Fibroblast of the aortic adventitia (primary cell): ENCODE measurements around the gene HNRNPC. TPM values are rescaled to one million over a fixed set of nuclear protein-coding genes. Genes with fewer than 3 reads are reported as not detected.
"Not testable (repeated sequence)": the region's sequence is repeated elsewhere in the genome, so short reads cannot be mapped to it uniquely, and the experiment has no call there.

ENCODE experiments used
- DNase-seq: peaks from one replicate; pipeline ENCODE4 v3.0.0-alpha.2; 2010; ENCODE audit warnings: low read depth
- H3K4me3 ChIP-seq: 2 replicates; pipeline ENCODE4 v1.5.1; 2011; ENCODE audit warnings: low read depth, mild to moderate bottlenecking, control low read depth, low read length, moderate library complexity
- CTCF ChIP-seq: IDR thresholded peaks from 2 replicates; pipeline ENCODE4 v1.5.1; 2011; ENCODE audit warnings: mild to moderate bottlenecking, low read length, control low read depth, inconsistent platforms; ENCODE audit not compliant: insufficient read depth
- total RNA-seq: library from RNA; depleted of rRNA; stranded (reverse); fragments of >200 nt; gene quantifications from 2 replicates; pipeline ENCODE4 v1.2.3, GENCODE V29; 2012; ENCODE audit warnings: low replicate concordance

The HNRNPC gene
- total RNA-seq, 1 donor, result 458 TPM

- no peak for TF ChIP-seq CTCF
- no peak overlapping the region for H3K4me3 ChIP-seq
- no peak for DNase-seq
Measured at GRCh38 chr14:21220874-21221477, 48.3 kb downstream of the HNRNPC start.

- H3K4me3 ChIP-seq, result no peak overlapping the region
- no peak for TF ChIP-seq CTCF
- DNase-seq, result no peak
Measured at GRCh38 chr14:21219561-21220111, 49.6 kb downstream of the HNRNPC start.

- no peak overlapping the region for H3K4me3 ChIP-seq
- no peak for TF ChIP-seq CTCF
- no peak for DNase-seq
Measured at GRCh38 chr14:21219120-21219519, 50.1 kb downstream of the HNRNPC start.

GRCh38 chr14:21215879-21216251, 53.4 kb downstream of the HNRNPC start:
- no peak overlapping the region for H3K4me3 ChIP-seq
- DNase-seq, result no peak
- TF ChIP-seq CTCF, result no peak

GRCh38 chr14:21215130-21215878, 53.9 kb downstream of the HNRNPC start:
- TF ChIP-seq CTCF, result no peak
- no peak overlapping the region for H3K4me3 ChIP-seq
- DNase-seq, result no peak

GRCh38 chr14:21213652-21214051, 55.6 kb downstream of the HNRNPC start:
- no peak for DNase-seq
- no peak for TF ChIP-seq CTCF

GRCh38 chr14:21212824-21213223, 56.4 kb downstream of the HNRNPC start:
- H3K4me3 ChIP-seq, DNase-seq: not testable (repeated sequence)

More at GRCh38 chr14:21213652-21214051, 55.6 kb downstream of the HNRNPC start:
- H3K4me3 ChIP-seq, result no peak overlapping the region
